GM21528 (cell line): ENCODE results near the gene VWA3B.
"Not testable (repeated sequence)": the region's sequence is repeated elsewhere in the genome, so short reads cannot be mapped to it uniquely, and the experiment has no call there.

Source experiments
- ATAC-seq: cut with Tn5 transposase; IDR thresholded peaks from one replicate; pipeline ENCODE4 v1.9.1; 2021; ENCODE audit warnings: mild to moderate bottlenecking, moderate library complexity; ENCODE audit not compliant: unreplicated experiment, low FRiP score

The VWA3B gene, protein sequence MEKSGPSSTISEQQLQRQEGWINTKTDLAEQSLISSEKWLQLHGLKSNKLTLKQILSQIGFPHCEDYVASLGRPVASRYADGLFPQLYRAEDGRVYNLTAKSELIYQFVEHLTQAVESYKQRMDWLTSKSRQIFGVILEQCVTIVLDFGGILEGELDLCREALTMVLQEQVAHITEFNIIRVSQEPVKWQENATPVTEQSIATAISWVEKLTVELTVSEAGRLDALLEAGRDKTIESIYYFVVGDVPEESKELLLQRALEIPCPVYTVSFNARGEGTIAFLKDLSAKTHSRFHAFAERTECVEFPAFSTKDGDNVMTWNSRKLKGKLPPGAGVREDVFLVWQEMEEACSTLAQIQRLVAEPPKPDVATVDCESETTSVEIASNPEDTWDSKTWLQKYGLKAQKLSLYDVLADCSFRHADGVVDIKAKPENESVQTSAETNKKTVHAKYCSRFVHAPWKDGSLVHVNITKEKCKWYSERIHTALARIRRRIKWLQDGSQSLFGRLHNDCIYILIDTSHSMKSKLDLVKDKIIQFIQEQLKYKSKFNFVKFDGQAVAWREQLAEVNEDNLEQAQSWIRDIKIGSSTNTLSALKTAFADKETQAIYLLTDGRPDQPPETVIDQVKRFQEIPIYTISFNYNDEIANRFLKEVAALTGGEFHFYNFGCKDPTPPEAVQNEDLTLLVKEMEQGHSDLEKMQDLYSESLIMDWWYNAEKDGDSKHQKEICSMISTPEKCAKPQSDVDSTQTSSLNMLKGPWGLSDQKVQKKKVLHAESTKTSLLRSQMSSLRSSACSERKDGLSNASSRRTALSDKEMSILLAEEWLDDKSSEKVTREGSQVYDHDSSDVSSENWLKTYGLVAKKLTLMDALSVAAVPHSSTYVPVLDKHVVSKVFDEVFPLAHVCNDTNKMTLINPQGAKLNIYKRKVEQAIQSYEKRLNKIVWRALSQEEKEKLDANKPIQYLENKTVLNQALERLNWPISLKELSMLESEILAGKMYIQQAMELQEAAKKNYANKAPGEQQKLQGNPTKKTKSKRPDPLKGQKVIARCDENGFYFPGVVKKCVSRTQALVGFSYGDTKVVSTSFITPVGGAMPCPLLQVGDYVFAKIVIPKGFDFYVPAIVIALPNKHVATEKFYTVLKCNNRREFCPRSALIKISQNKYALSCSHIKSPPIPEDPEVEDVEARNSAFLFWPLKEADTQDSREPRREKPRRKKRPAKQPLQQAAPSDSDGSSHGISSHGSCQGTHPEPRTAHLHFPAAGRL (N-terminal part only)

GRCh38 chr2:98086491-98087446, at the start of gene VWA3B:
VWA3B (plus strand) TSS chr2:98087167; CDS start chr2:98093093, 5,926 bp downstream.
- ATAC-seq = peak; percentile 74

DNA sequence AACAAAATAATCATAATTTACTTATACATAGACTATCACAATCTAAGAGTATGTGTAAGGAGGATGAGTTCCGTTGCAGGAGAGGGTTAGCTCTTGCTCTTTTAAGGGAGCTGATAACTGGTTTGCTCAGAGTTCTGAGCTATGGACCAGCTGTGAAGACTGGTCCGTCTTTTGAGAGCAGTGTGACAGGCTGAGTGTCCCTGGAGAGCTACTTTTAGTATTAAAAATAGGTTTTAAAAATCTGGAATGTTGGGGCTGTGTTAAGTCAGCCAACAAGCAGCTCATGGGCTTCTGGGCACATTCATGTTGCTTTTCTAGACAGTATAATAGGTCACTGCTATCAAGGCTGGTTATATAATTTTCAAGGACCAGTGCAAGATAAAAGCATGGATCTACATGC, 49.8 kb upstream of the VWA3B start:
- no peak for ATAC-seq

DNA sequence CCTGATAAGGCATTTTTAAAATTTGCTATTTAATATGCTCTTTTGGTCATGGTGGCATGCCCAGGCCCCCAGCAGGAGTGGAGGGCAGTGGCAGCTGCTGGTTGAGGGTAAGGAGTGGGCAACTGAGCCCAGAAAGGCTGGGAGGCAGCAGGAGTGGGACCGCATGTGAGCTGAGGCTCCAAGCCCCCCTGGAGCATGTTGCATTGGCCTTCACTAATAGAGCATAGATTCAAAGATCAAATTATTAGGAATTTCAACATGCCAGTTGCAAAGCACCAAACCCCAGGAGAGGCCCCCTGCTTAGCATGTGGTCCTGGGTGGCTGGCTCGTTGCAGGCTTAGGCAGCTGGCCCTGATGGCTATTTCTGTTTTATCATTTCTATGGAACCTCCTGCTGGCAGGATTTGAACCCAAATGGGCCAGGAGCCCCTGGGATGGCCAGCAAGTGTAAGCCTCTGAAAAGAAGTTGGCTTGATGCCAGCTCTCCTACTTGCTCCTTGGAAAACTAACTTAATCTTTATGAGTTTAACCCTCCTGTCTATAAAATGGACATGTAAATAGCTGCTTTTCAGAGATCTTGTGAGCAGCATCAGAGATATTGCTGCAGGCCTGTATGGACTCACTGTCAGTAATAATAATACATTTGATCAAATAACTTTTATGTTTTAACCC, 49.2 kb upstream of the VWA3B start:
- ATAC-seq = no peak

DNA sequence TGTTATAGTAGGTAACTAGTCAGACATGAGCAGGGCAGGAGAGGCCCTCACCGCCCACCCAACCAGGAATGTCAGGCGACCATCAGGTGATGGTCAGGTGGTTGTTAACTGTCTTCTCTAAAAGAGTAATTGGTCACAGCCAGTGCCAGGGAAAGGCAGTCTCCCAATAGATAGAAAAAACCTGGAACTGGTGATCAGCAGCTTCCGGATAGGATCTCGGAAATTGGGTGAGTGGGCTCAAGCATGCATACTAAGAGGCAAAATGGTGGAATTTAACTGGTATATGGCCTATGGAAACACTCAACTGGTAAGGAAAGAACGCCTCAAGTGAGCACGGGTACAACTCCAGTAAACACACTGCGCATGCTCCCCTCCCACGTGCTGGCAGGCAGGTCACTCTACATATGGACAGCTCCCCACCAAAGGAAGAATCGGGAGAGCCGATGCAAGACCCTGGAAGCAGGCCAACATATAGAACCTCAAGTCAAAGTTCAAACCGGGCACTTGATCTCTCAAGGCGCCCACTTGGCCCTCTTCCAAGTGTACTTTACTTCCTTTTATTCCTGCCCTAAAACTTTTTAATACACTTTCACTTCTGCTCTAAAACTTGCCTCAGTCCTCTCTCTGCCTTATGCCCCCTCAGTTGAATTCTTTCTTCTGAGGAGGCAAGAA, 47.7 kb upstream of the VWA3B start:
- ATAC-seq = no peak

- no peak for ATAC-seq
Measured at GRCh38 chr2:98040331-98040939, 46.5 kb upstream of the VWA3B start.

DNA sequence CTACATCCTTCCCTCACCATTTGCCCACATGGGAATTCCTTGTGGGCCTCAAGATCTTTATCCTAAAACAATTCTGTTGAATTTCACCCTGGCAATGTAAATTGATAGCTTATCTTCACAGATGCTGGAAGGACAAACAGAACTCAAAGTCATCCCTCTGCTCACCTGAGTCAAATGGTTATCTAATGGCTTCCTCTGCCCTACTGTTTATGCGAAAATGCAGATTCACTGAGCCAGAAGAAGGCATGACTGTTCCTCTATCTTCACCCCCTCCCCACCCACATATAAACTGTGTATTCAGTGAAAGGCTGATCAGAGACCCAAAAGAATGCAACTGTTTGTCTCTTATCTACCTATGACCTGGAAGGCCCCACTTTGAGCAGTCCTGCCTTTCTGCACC, 43.9 kb upstream of the VWA3B start:
- ATAC-seq = no peak

- not testable (repeated sequence) for ATAC-seq
Measured at GRCh38 chr2:98044730-98045129, 42.2 kb upstream of the VWA3B start.

DNA sequence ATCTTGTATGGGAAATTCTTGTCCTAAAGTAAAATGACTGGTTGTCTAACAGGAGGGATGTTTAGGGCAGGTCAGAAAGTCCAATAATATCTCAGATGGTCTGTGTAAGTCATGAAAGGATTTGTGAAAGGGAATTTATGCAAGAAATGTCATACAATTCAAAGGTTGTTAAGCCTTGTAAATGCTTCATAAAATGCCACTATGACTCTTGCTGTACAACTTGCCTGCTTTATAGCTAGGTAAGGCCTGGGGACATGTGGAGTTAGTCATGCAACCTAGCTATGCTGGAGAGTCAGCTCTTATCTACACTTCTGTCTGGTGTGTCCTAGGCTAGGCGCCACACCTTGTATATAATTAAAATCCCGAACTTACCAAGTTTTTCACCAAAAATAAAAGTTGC, 36.9 kb upstream of the VWA3B start:
- no peak for ATAC-seq

GRCh38 chr2:98058191-98058975, 28.6 kb upstream of the VWA3B start:
- no peak for ATAC-seq

- ATAC-seq = no peak
Measured at GRCh38 chr2:98060277-98060676, 26.7 kb upstream of the VWA3B start.

DNA sequence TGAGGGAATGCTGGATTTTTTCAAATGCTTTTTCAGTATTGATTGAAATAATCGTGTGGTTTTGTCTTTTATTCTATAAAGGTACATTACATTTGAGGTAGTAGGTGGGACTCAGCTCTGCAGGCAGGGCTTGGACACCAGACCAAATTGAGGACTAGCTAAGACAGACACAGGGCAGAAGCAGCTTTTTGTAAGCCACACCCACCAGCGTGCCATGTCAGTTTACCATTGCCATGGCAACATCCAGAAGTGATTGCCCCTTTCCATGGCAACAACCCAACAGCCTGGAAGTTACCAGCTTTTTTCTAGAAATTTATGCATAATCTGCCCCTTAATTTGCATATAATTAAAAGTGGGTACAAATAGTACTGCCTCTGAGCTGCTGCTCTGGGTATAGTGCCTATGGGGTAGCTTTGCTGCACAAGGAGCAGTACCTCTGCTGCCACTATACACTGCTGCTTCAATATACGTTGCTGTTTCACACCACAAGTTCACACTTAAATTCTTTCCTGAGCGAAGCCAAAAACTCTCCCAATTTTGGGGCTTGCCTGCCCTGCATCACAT, 23.6 kb upstream of the VWA3B start:
- ATAC-seq = no peak

DNA sequence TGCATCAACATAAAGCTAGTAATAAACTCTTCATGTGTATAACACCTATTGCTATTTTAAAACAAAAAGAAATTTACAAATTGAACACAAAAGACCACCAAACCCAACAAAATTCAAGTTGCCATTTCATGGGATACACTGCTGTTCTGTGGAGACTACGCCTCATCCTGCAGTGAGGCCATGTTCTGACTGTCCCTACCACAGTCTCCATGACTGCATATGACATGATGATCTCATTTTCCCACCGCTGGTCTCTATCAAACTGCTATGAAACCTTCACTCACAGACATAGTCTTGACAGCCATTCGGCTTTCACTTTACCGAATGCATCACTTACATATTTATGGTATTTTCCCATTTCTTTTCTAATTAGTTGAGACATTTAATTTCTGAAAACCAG, 21.2 kb upstream of the VWA3B start:
- ATAC-seq = no peak

GRCh38 chr2:98067160-98067559, 19.8 kb upstream of the VWA3B start:
- ATAC-seq = no peak

- ATAC-seq = no peak
Measured at GRCh38 chr2:98070081-98070480, 16.9 kb upstream of the VWA3B start.

DNA sequence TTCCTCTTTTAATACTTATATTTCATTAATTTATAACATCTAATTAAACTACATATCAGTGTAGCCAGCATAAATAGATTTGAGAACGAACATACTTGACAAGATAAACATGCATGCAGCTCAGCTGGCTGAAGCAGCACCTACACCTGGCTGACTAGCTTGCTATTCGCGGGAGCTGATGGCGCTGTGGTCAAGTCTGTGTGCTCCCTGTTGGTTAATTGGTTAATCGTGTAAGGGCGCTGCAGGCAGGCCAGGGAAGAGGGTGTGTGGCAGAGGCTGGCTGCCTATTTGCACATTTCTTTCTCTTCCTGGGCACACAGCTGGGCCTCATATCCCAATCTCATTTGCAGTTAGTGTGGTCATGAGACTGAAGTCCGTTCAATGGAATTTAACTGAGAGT, 14.5 kb upstream of the VWA3B start:
- ATAC-seq = no peak

- no peak for ATAC-seq
Measured at GRCh38 chr2:98078701-98079100, 8.3 kb upstream of the VWA3B start.
